Dermis microvascular lymphatic vessel endothelial cell (primary cell): Measurements from ENCODE around the gene FAF1. TPM values are rescaled to one million over a fixed set of nuclear protein-coding genes. Genes with fewer than 3 reads are reported as not detected.

Experiments
- DNase-seq, 2 donors: peaks; one replicate each; pipeline versions ENCODE4 v3.0.0 to v3.0.0-alpha.2; 2010; ENCODE audit warnings: low read depth in 2 of 2
- total RNA-seq: library from RNA; depleted of rRNA; stranded (reverse); fragments of >200 nt; gene quantifications from 2 replicates; pipeline ENCODE4 v1.2.1, GENCODE V29; 2014

FAF1 gene
- total RNA-seq, 1 donor from 2014 or later = 23.7 TPM

DNA sequence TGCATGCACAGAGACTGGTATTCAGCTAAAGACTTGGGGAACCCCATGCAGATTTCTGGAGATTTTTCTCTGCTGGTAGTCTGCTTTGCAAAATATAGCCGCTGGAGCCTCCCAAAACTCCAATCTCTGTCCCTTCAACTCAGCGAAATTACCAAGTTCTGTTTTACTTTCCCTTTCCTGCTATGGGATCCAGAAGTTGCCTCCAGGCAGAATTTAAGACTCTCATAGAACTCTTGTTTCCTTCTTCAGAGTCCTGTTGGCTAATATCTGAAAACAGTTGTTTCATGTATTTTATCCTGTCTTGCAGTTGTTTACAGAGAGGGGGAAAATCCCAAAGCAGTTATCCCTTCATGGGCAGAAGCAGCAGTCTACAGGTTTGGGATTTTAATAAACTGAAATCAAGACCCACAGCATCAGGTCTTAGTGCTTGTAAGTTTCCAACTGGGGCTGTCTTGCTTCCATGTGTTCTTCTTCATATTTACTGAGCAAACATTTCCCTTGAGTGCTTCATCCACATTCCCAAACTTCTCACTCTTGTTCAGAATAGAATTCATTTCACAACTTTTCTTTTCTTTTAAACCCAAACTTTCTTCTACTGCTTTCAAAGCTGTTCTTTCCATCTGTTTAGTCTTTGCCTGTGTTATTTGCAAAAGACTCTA is 315.5 kb downstream of the FAF1 start:
- no peak for DNase-seq

GRCh38 chr1:50637460-50637859 is 322.6 kb downstream of the FAF1 start:
- no peak for DNase-seq

DNA sequence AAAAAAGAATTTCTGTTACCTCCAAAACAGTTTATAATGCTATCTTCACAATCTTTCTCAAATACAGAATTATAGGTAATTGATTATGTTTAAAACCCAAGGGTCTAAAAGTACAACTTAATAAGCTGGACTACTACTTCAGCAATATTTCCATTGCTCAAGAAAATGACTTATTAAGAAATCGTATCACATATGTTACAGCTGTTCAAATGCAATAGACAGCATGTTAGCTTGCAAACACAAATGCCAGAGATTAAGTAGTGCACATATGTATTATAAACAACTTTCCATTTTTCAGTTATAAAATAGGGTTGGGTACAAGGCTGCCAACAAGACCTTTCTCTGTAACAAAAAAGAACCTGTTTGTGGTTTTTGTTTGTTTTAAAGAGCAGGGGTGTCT is 325.8 kb downstream of the FAF1 start:
- no peak for DNase-seq

- no peak for DNase-seq
Measured at GRCh38 chr1:50633465-50633864, 326.6 kb downstream of the FAF1 start.

DNA sequence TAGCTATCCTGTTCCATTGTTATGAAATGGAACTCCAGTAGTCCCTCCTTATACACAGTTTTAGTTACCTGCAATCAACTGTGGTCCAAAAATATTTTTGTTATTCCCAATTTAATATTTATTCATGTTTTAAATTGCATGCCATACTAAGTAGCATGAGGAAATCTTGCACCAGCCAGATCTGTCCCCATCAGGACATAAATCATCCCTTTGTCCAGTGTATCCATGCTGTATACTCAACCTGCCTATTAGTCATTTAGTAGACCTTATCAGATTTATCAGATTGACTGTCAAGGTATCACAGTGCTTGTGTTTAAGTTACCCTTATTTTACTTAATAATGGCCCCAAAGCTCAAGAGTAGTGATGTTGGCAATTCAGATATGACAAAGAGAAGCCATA is 328.9 kb downstream of the FAF1 start:
- DNase-seq = no peak

GRCh38 chr1:50622259-50622658 is 337.8 kb downstream of the FAF1 start:
- DNase-seq = no peak

DNA sequence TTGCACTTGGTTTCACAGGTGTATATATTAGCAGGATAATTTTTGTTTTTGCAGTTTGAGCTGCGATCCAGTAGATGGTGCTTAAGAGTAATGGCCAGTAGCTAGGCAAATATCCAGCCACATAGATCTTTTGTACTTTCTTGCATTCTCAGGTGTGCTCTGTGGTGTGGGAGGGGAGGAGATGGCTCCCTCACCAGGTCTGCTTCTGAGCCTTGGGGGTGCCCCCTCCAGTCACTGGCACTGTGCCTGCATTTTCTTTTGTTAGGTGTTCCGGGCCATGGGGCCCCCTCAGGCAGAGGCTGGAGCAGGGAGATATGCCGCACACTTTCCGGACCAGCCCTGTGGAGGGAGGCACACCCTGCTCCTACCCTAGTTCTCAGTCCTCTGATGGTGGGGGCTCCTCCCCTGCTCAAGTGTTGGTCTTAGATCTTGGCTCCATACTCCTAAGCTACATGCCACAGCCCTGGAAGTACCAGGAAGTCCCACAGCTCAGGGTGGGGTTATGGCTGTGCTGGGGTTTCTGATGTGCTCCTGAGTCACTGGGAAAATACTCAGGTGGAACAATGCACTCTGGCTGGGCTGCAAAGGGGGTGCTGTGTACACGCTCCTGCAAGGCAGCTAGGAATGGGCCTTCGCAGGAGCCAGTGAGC is 339.3 kb downstream of the FAF1 start:
- peak; percentile 16 to 40 for DNase-seq

DNA sequence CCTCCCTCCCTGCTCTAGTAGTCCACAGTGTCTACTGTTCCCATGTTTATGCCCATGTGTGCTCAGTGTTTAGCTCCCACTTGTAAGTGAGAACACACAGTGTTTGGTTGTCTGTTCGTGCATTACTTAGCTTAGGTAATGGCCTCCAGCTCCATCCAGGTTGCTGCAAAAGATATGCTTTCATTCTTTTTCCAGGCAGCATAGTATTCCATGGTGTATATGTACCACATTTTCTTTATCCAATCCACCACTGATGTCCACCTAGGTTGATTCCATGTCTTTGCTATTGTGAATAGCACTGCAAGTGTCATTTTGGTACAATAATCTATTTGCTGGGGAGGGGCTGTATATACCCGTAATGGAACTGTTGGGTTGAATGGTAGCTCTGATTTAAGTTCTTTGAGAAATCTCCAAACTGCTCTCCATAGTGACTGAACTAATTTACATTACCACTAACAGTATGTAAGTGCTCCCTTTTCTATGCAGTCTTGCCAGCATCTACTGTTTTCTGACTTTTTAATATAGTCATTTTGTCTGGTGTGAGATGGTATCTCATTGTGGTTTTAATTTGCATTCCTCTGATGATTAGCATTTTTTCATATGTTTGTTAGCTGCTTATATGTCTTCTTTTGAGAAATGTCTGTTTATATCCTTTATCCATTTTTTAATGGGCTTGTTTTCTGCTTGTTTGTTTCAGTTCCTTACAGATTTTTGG is 344.9 kb downstream of the FAF1 start:
- no peak for DNase-seq

GRCh38 chr1:50611675-50612074 is 348.4 kb downstream of the FAF1 start:
- no peak for DNase-seq

DNA sequence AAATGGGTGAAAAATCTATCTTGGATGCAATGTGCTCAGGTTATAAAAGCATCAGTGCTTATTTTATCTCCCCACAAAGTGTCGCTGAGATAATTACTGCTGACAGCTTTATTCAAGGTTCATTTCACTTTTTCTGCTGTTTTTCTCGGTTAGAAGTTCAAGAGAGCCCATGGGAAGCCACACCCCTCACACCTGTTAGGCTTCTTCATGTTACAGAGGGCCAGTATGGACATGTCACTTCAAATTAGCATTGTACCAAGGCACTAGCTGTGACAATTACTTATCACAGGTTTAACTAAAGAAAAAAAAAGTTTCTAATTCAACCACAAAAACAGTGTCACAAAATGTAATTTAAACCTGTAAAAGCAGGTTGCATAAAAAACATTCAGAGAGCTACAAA is 349.5 kb downstream of the FAF1 start:
- no peak for DNase-seq

DNA sequence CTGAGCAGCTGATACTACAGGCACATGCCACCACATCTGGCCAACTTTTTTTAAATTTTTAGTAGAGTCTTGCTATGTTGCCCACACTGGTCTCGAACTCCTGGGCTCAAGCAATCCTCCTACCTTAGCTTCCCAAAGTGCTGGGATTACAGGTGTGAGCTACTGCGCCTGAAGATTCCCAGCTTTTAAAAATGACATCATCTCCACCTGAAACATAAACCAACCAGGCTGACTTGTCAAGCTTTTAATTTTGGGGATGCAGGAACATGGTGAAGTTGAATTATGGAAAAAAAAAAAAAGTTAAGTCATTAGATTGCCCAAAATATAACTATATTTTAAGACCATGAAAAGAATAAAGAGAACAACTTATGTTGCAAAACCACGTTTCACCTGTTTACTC is 350.6 kb downstream of the FAF1 start:
- no peak for DNase-seq

- DNase-seq = peak; percentile 34 to 74
Measured at GRCh38 chr1:50605186-50605875, 354.7 kb downstream of the FAF1 start.

DNA sequence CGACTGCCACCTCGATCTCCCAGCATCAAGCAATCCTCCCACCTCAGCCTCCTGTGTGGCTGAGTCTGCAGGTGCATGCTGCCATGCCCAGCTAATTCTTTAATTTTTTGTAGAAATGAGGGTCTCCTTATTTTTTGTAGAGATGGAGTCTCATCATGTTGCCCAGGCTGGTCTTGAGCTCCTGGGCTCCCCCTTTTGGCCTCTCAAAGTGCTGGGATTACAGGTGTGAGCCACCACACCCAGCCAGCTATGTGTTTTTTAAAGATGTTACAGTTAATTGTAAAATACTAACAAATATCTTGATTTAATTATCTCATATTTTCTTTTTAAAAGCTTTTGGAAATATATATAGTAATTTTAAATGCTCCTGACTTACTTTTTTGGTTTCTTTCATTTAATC is 355.5 kb downstream of the FAF1 start:
- no peak for DNase-seq

- peak; percentile 59 to 91 for DNase-seq
Measured at GRCh38 chr1:50603274-50604271, 356.5 kb downstream of the FAF1 start.

GRCh38 chr1:50599546-50599945 is 360.5 kb downstream of the FAF1 start:
- no peak for DNase-seq

DNA sequence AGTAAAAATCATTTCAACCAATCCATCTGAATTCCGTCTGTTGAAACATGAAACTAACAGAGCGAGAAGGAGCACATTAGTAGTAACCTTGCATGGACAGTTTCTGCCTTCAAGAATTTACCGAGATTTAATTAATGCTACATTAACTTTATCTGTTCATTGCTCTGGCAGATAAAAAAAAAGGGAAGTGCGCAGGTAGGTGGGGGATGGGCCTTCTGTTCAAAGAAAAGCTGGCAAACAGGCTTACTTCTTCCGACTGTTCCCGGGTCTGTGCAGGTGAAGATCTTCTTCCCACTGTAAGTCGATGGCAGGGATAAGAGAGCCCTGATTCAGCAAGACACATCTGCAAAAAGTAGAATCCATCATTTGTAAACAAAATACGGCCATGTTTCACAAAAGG is 364.2 kb downstream of the FAF1 start:
- no peak for DNase-seq

DNA sequence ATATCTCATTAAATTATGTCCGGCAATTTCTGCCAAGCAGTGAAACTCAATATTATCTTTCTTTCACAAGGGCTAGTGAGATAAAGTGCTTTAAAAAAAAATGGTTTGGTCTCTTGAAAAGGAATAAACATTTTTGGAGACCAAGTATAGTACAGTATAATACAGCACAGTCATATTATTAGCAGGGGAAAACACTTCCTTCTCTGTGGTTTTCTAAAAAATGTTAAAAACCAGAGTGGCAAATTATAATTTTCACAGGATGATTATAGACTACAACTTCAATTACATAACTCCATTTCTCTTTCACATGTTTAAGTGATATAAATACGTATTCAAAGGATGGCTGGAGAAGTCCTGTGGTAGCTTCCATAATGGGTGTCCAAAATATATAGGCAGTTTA is 366.6 kb downstream of the FAF1 start:
- DNase-seq = no peak

- no peak for DNase-seq
Measured at GRCh38 chr1:50591598-50591997, 368.5 kb downstream of the FAF1 start.

DNA sequence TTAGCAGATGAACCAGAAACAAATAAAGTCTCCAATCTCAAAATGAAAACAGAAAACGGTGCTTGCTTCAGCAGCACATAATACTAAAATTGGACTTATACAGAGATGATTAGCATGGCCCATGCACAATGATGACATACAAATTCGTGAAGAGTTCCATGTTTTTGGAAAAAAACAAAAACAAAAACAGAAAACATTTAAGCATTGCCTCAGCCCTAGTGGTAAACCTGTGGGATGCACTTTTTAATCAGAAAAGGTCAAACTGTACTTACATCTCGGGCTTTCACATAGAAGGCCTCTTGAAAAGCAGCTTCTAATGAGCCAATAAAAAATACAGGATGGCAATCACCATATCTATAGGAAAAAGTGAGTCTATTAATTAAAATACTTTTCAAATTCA is 377.7 kb downstream of the FAF1 start:
- no peak for DNase-seq

GRCh38 chr1:50570066-50570468 is 390.0 kb downstream of the FAF1 start:
- no peak for DNase-seq

- DNase-seq = no peak
Measured at GRCh38 chr1:50568782-50569181, 391.3 kb downstream of the FAF1 start.
